Middle frontal gyrus (tissue), 1 donor: ENCODE results near the gene MAP3K2.
"Not testable (repeated sequence)": the region's sequence is repeated elsewhere in the genome, so short reads cannot be mapped to it uniquely, and the experiment has no call there.

Experiments
- DNase-seq: peaks from one replicate; pipeline ENCODE4 v3.0.0-alpha.2; 2015; ENCODE audit warnings: low spot score; ENCODE audit errors: extremely low spot score

The MAP3K2 gene

DNA sequence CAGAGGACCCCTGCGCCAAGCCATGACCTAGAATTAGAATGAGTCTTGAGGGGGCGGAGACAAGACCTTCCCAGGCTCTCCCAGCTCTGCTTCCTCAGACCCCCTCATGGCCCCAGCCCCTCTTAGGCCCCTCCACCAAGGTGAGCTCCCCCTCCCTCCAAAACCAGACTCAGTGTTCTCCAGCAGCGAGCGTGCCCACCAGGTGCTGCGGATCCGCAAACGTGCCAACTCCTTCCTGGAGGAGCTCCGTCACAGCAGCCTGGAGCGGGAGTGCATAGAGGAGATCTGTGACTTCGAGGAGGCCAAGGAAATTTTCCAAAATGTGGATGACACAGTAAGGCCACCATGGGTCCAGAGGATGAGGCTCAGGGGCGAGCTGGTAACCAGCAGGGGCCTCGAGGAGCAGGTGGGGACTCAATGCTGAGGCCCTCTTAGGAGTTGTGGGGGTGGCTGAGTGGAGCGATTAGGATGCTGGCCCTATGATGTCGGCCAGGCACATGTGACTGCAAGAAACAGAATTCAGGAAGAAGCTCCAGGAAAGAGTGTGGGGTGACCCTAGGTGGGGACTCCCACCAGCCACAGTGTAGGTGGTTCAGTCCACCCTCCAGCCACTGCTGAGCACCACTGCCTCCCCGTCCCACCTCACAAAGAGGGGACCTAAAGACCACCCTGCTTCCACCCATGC is 33.5 kb upstream of the MAP3K2 start:
- DNase-seq, result no peak

- no peak for DNase-seq
Measured at GRCh38 chr2:127420039-127420864, 32.5 kb upstream of the MAP3K2 start.

GRCh38 chr2:127419448-127420038 is 31.8 kb upstream of the MAP3K2 start:
- no peak for DNase-seq

- DNase-seq, result no peak
Measured at GRCh38 chr2:127419112-127419430, 31.3 kb upstream of the MAP3K2 start.

DNA sequence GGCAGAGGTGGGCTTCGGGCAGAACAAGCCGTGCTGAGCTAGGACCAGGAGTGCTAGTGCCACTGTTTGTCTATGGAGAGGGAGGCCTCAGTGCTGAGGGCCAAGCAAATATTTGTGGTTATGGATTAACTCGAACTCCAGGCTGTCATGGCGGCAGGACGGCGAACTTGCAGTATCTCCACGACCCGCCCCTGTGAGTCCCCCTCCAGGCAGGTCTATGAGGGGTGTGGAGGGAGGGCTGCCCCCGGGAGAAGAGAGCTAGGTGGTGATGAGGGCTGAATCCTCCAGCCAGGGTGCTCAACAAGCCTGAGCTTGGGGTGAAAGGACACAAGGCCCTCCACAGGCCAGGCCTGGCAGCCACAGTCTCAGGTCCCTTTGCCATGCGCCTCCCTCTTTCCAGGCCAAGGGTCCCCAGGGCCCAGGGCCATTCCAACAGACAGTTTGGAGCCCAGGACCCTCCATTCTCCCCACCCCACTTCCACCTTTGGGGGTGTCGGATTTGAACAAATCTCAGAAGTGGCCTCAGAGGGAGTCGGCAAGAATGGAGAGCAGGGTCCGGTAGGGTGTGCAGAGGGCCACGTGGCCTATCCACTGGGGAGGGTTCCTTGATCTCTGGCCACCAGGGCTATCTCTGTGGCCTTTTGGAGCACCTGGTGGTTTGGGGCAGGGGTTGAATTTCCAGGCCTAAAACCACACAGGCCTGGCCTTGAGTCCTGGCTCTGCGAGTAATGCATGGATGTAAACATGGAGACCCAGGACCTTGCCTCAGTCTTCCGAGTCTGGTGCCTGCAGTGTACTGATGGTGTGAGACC is 30.7 kb upstream of the MAP3K2 start, which contains the start of gene PROC:
TSS of gene PROC (plus strand) at position 128 of the 812 bp plus-strand sequence. CDS start 1,516 bp downstream, outside the sequence.
- DNase-seq, result no peak

- DNase-seq, result no peak
Measured at GRCh38 chr2:127417406-127417805, 29.6 kb upstream of the MAP3K2 start.

DNA sequence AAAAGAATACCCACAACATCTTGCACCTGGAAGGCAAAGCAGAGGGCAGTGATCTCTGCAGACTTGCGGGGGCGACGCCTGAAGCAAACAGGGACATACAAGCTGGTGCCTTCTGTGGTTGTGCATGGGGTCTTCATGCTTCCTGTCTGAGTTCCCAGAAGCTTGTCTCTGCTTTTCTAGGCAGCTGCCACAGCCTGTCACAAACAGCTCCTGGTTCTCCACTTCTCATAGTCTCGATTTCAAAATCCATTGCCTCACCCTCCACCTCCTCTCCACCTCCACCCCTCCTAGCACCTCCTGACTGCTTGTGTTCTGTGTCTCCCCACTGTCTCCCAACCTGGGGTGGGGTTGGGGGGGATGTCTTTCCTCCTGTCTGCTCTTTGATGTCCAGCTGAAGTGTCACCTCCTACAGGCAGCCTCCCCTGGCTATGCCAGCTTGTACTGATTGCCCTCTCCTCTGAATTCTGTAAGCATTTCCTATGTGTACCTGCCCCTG is 28.8 kb upstream of the MAP3K2 start:
- no peak for DNase-seq

GRCh38 chr2:127415593-127416505 is 28.1 kb upstream of the MAP3K2 start:
- no peak for DNase-seq

- DNase-seq, result no peak
Measured at GRCh38 chr2:127414638-127415592, 27.1 kb upstream of the MAP3K2 start.

DNA sequence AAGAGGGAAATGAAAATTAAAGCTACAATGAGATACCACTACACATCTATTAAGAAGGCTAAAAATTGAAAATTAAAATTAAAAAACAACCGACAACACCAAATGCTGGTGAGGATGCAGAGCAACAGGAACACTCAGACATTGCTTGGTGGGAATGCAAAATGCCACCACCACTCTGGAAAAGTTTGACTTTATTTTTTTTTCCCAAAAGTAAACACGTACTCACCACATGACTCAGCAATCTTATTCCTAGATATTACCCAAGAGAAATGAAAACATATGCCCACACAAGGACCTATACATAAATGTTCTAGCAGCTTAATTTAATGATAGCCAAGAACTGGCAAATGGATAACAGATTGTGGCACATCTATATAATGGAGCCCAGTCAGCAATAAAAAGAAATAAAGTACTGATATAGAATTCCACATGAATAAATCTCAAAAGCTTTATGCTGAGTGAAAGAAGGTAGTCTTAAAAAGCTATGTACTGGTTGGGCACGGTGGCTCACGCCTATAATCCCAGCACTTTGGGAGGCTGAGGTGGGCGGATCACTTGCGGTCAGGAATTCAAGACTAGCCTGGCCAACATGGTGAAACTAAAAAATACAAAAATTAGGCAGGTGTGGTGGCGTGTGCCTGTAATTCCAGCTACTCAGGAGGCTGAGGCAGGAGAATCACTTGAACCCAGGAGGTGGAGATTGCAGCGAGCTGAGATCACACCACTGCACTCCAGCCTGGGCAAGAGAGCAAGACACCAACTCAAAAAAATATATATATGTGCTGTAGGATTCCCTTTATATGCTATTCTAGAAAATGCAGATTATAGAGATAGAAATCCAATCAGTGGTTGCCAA is 26.2 kb upstream of the MAP3K2 start:
- no peak for DNase-seq

DNA sequence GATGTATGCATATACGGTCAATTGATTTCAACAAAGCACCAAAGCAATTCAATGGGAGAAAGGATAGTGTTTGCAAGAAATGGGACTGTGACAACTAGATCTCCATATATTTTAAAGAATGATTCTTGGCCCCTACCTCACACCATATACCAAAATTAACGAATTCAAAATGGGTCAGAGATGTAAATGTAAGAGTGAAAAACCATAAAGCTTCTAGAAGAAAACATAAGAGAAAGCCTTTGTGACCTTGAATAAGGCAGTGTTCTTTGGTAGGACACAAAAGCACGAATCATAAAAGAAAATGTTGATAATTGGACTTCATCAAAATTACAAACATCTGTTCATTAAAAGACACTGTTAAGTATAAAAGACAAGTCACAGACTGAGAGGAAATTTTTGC is 25.4 kb upstream of the MAP3K2 start:
- no peak for DNase-seq

GRCh38 chr2:127411653-127412369 is 24.0 kb upstream of the MAP3K2 start:
- no peak for DNase-seq

GRCh38 chr2:127410871-127411652 is 23.3 kb upstream of the MAP3K2 start:
- no peak for DNase-seq

DNA sequence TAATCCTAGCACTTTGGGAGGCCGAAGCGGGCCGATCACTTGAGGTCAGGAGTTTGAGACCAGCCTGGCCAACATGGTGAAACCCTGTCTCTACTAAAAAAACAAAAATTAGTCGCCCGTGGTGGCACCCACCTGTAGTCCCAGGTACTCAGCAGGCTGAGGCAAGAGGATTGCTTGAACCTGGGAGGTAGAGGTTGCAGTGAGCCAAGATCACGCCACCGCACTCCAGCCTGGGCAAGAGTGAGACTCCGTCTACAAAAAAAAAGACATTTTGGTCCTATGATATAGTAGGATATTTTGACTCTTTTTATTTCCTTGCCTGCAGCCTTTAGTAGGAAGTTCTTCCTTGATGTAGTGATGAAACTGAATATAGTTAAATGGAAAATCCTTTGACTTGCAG is 21.9 kb upstream of the MAP3K2 start:
- not testable (repeated sequence) for DNase-seq

- no peak for DNase-seq
Measured at GRCh38 chr2:127408807-127409099, 21.0 kb upstream of the MAP3K2 start.

DNA sequence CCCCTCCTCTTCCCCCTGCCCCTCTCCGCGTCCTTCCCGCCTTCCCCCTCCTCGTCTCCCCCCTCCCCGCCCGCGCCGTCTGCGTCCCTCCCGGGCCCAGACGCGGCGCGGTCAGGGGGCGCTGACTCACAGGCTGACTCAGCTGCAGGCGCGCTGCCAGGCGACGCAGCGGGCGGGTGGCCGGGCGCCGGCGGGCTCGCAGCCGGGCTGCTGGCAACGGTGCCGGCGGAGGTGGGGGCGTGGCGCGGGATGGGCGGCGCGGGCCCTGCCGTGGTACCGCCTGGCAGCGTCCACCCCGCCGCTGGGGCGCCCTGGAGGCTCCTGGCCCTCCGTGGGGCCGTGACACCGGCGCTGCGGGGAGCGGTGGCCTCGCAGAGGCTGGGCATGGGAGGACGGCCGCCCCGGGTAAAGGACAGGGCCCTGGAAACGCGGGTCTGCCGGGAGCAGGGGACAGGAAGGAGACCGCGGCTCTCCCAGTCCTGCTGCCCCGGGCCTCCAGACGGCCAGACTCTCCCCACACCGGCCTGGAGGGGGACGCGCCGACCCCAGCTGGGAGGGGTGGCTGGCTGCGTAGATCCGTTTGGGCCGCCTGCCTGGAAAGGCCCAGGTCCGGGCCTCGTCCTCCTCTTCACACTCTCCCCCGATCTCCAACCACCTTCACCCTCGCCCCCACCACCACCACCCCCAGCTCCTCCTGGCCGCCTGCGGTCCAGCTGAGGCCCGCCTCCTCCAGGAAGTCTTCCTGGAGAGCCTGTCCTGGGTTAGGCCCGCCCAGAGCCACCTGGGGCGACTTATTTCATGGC is 20.4 kb upstream of the MAP3K2 start:
- peak; percentile 77 for DNase-seq
